Activated B cell treated with CpG ODN at 0.5 μM for 24 hours (primary cell): Measurements from ENCODE around the gene SORBS1. TPM values are rescaled to one million over a fixed set of nuclear protein-coding genes. Genes with fewer than 3 reads are reported as not detected.

Experiments used
- ATAC-seq: fragments of 200-7000 bp; cut with Tn5 transposase; one replicate; pipeline ENCODE4 v1.10.0; 2021; ENCODE audit warnings: low read depth, mild to moderate bottlenecking, moderate library complexity
- CTCF ChIA-PET: fragments of 350-600 bp; sonication (Branson Sonifier 250); formaldehyde crosslinking; loops from one replicate; lab custom pipeline; 2021; ENCODE audit warnings: antibody characterized with exemption; lab: Charles Lee
- POLR2A ChIA-PET: fragments of 350-600 bp; sonication (Branson Sonifier 250); formaldehyde crosslinking; loops from one replicate; lab custom pipeline; 2021; ENCODE audit warnings: antibody characterized with exemption; lab: Charles Lee
- DNase-seq: peaks from one replicate; pipeline ENCODE4 v3.0.0; 2022
- H3K27ac Mint-ChIP-seq: one replicate; pipeline ENCODE4 v1.8.0; 2020; ENCODE audit warnings: mixed read lengths
- H3K27me3 Mint-ChIP-seq: one replicate; pipeline ENCODE4 v1.8.0; 2021; ENCODE audit warnings: mixed read lengths
- H3K36me3 Mint-ChIP-seq: one replicate; pipeline ENCODE4 v1.8.0; 2021; ENCODE audit warnings: low read depth, mixed read lengths
- H3K4me1 Mint-ChIP-seq: one replicate; pipeline ENCODE4 v1.8.0; 2021; ENCODE audit warnings: mixed read lengths
- H3K4me3 Mint-ChIP-seq: one replicate; pipeline ENCODE4 v1.8.0; 2020; ENCODE audit warnings: mild to moderate bottlenecking, mixed read lengths
- H3K9me3 Mint-ChIP-seq: one replicate; pipeline ENCODE4 v1.8.0; 2020; ENCODE audit warnings: mixed read lengths
- CTCF ChIP-seq: fragments of 200-600 bp; IDR thresholded peaks from one replicate; pipeline ENCODE4 v1.8.0; 2022; ENCODE audit warnings: antibody characterized with exemption, mild to moderate bottlenecking
- intact Hi-C: fragments of 100-400 bp; cut with micrococcal nuclease; formaldehyde crosslinking; loops from one replicate; pipeline ENCODE4 v1.15.1; 2024
- total RNA-seq: library from RNA; stranded (reverse); gene quantifications from 2 replicates; pipeline ENCODE4 v1.2.3, GENCODE V29; 2022

Gene SORBS1
- total RNA-seq, 1 donor from 2014 or later: 0.42 TPM

GRCh38 chr10:95291365-95292039 lies 269.7 kb downstream of the SORBS1 start:
- Mint-ChIP-seq H3K4me3 (peak overlapping the region; percentile 75), H3K36me3 (peaks cover 3% of the 10 kb centered on the region), H3K27me3 (no peaks in the 10 kb centered on the region), H3K9me3 (no peaks in the 10 kb centered on the region), H3K27ac (peak overlapping the region; percentile 95), H3K4me1 (peaks cover 89% of the 10 kb centered on the region)
- ChIA-PET CTCF (interaction anchor here (1.6 to 1.8 kb wide), 2 partner anchors 45 to 72 kb away, joined by 8 read pairs; no protein-coding TSS in a partner anchor), POLR2A (interaction anchor here (0.6 to 1.5 kb wide), 7 partner anchors 13 to 70 kb away, joined by 3 to 12 read pairs (median 6); no protein-coding TSS in a partner anchor)
- intact Hi-C loops: loop anchor here (2.0 to 10.0 kb wide), 5 partner anchors 45 to 753 kb away; partner anchors contain the start of genes CCNJ and SORBS1
- ATAC-seq (no peak), DNase-seq (no peak)
- TF ChIP-seq CTCF: no peak

GRCh38 chr10:95290461-95291364 lies 270.5 kb downstream of the SORBS1 start, which contains the start of gene PDLIM1:
Gene PDLIM1 (minus strand): TSS chr10:95291003. CDS start chr10:95290915, 88 bp downstream.
- peak within 1 kb of the TSS; percentile 95 for H3K27ac Mint-ChIP-seq
- H3K4me3 Mint-ChIP-seq: peak within 1 kb of the TSS; percentile 90
- intact Hi-C loops: loop anchor here (1.0 to 10.0 kb wide), 5 partner anchors 24 to 754 kb away; partner anchors contain the start of genes CCNJ and SORBS1
- TF ChIP-seq CTCF: no peak
- peaks cover 3% of the 10 kb centered on the region for H3K36me3 Mint-ChIP-seq
- DNase-seq: peak; percentile 81
- no peaks in the 10 kb centered on the region for H3K9me3 Mint-ChIP-seq
- POLR2A ChIA-PET: interaction anchor here (0.6 to 1.5 kb wide), 9 partner anchors 12 to 71 kb away, joined by 3 to 12 read pairs (median 3); no protein-coding TSS in a partner anchor
- peaks cover 87% of the 10 kb centered on the region for H3K4me1 Mint-ChIP-seq
- no peaks in the 10 kb centered on the region for H3K27me3 Mint-ChIP-seq
- peak; percentile 73 for ATAC-seq
- CTCF ChIA-PET: interaction anchor here (1.6 to 1.8 kb wide), 2 partner anchors 44 to 73 kb away, joined by 8 read pairs; no protein-coding TSS in a partner anchor

GRCh38 chr10:95289921-95290421 lies 271.2 kb downstream of the SORBS1 start:
- ATAC-seq: no peak
- no peaks in the 10 kb centered on the region for H3K9me3 Mint-ChIP-seq
- no peak for DNase-seq
- peaks cover 87% of the 10 kb centered on the region for H3K4me1 Mint-ChIP-seq
- TF ChIP-seq CTCF: no peak
- CTCF ChIA-PET: interaction anchor here (1.6 kb wide), 1 partner anchor 73 kb away, joined by 8 read pairs; no protein-coding TSS in a partner anchor
- POLR2A ChIA-PET: interaction anchor here (0.8 to 1.2 kb wide), 8 partner anchors 11 to 71 kb away, joined by 3 to 12 read pairs (median 4); no protein-coding TSS in a partner anchor
- peaks cover 5% of the 10 kb centered on the region for H3K36me3 Mint-ChIP-seq
- H3K27me3 Mint-ChIP-seq: no peaks in the 10 kb centered on the region
- peak overlapping the region; percentile 88 for H3K27ac Mint-ChIP-seq
- intact Hi-C loops: loop anchor here (1.0 to 10.0 kb wide), 5 partner anchors 24 to 755 kb away; partner anchors contain the start of genes CCNJ and SORBS1
- H3K4me3 Mint-ChIP-seq: peak overlapping the region; percentile 90

- H3K27ac Mint-ChIP-seq: peak overlapping the region; percentile 88
Measured at GRCh38 chr10:95289003-95289920, 271.9 kb downstream of the SORBS1 start.

More at GRCh38 chr10:95289003-95289920, 271.9 kb downstream of the SORBS1 start:
- ATAC-seq (no peak), DNase-seq (no peak)
- no peak for TF ChIP-seq CTCF
- H3K4me3 Mint-ChIP-seq: peak overlapping the region; percentile 90
- no peaks in the 10 kb centered on the region for H3K27me3 Mint-ChIP-seq
- POLR2A ChIA-PET: interaction anchor here (0.8 kb wide), 1 partner anchor 10 kb away, joined by 4 read pairs; no protein-coding TSS in a partner anchor
- no peaks in the 10 kb centered on the region for H3K9me3 Mint-ChIP-seq
- H3K4me1 Mint-ChIP-seq: peaks cover 87% of the 10 kb centered on the region
- intact Hi-C loops: no loop called here
- H3K36me3 Mint-ChIP-seq: peaks cover 6% of the 10 kb centered on the region
- CTCF ChIA-PET: interaction anchor here (1.0 to 1.3 kb wide), 2 partner anchors 46 to 74 kb away, joined by 4 to 6 read pairs; no protein-coding TSS in a partner anchor
